ENCODE results near the gene MICAL2. TPM values are rescaled to one million over a fixed set of nuclear protein-coding genes. Genes with fewer than 3 reads are reported as not detected.

Gene MICAL2
- total and polyA plus RNA-seq, 2 of the 13 experiments (the other 11 are each of a cell fraction or from before 2014, with no cell fraction given) = 0.78 to 1.1 TPM

GRCh38 chr11:12195768-12196167 is 85.4 kb downstream of the MICAL2 start (continued):
- TF ChIP-seq EHMT2 (IDR thresholded peaks at IDR 0.05; ENCODE audit: borderline replicate concordance, low read depth, low read length) (no peak), FIP1L1 (IDR thresholded peaks at IDR 0.05; ENCODE audit: borderline replicate concordance, insufficient read depth, low read depth, low read length) (no peak), TFAP4 (IDR thresholded peaks at IDR 0.05; ENCODE audit: borderline replicate concordance, low read depth) (no peak), YEATS4 (CRISPR knock-in tag; IDR thresholded peaks at IDR 0.05; ENCODE audit: borderline replicate concordance) (no peak), KDM2A (CRISPR knock-in tag; IDR thresholded peaks at IDR 0.05; ENCODE audit: borderline replicate concordance, low read depth) (no peak), KAT2B (IDR thresholded peaks at IDR 0.05; ENCODE audit: borderline replicate concordance, low read depth, low read length) (no peak), ZBTB7A (CRISPR knock-in tag; IDR thresholded peaks at IDR 0.05) (no peak), YEATS2 (CRISPR knock-in tag; IDR thresholded peaks at IDR 0.05; ENCODE audit: borderline replicate concordance) (no peak)

GRCh38 chr11:12196308-12196707 is 85.9 kb downstream of the MICAL2 start:
- BruUV-seq (replicated peaks) = no TSS peak
- Histone ChIP-seq H3K36me3 (replicated peaks in 1 of 2; ENCODE audit: control insufficient read depth in 1 of 2, insufficient read depth in 2 of 2, low read length in 2 of 2) (no peaks in the 10 kb centered on the region), H3K4me3 (replicated peaks in 1 of 3; ENCODE audit: insufficient read depth in 1 of 3, low read depth in 2 of 3, low read length in 3 of 3) (no peak overlapping the region), H3K9me3 (ENCODE audit: low read length) (no peaks in the 10 kb centered on the region), H3K4me1 (ENCODE audit: insufficient read depth, low read length) (no peaks in the 10 kb centered on the region), H3K27ac (ENCODE audit: extremely low read length, insufficient read depth, low read length) (no peak overlapping the region), H2AFZ (ENCODE audit: low read length) (no peak overlapping the region), H3K9ac (ENCODE audit: insufficient read depth, low read depth, low read length) (no peak overlapping the region), H3K79me2 (ENCODE audit: insufficient read depth, low read length) (no peaks in the 10 kb centered on the region), H3K27me3 (ENCODE audit: control insufficient read depth in 1 of 2, insufficient read depth in 2 of 2, low read length in 2 of 2) (no peaks in the 10 kb centered on the region), H3K4me2 (ENCODE audit: low read depth, low read length) (no peak overlapping the region), H4K20me1 (ENCODE audit: insufficient read depth, low read length) (no peaks in the 10 kb centered on the region)
- in situ Hi-C loops (cut with HindIII; ENCODE audit: extremely low pct_ligation_motif_present, low pct_unique_long_range_greater_than_20kb) (no loop called here), intact Hi-C loops (cut with micrococcal nuclease; ENCODE audit: unreplicated experiment) (no loop called here)
- 69% methylated on average over 2 of the region's 2 CpGs for WGBS (ENCODE audit: low lambda C conversion rate)
- FAIRE-seq = no peak
- DNase-seq (ENCODE audit: low spot score) = no peak
- ATAC-seq = no peak
- ChIA-PET POLR2A (no interaction called here), CTCF (ENCODE audit: low intra/inter-chr PET ratio, low total read pairs) (no interaction called here)
- TF ChIP-seq RFXAP (CRISPR knock-in tag; IDR thresholded peaks at IDR 0.05; ENCODE audit: borderline replicate concordance) (no peak), MED13 (CRISPR knock-in tag; IDR thresholded peaks at IDR 0.05) (no peak), ZNF44 (CRISPR knock-in tag; IDR thresholded peaks at IDR 0.05) (no peak), ATRX (CRISPR knock-in tag; IDR thresholded peaks at IDR 0.05; ENCODE audit: borderline replicate concordance) (no peak), MIER2 (CRISPR knock-in tag; IDR thresholded peaks at IDR 0.05) (no peak), ZNF180 (CRISPR knock-in tag; IDR thresholded peaks at IDR 0.05; ENCODE audit: borderline replicate concordance, low read depth) (no peak), RFX1 (IDR thresholded peaks at IDR 0.05) (no peak), GMEB2 (CRISPR knock-in tag; IDR thresholded peaks at IDR 0.05; ENCODE audit: low read depth) (no peak), CREM (IDR thresholded peaks at IDR 0.05) (no peak), CREM (CRISPR knock-in tag; IDR thresholded peaks at IDR 0.05) (no peak), ZNF562 (CRISPR knock-in tag; IDR thresholded peaks at IDR 0.05; ENCODE audit: borderline replicate concordance) (no peak), ZBED4 (CRISPR knock-in tag; IDR thresholded peaks at IDR 0.05; ENCODE audit: borderline replicate concordance) (no peak), STAT5B (CRISPR knock-in tag; IDR thresholded peaks at IDR 0.05) (no peak)
